ENCODE results near the gene TMPRSS2. TPM values are rescaled to one million over a fixed set of nuclear protein-coding genes. Genes with fewer than 3 reads are reported as not detected.

TMPRSS2 gene
- total RNA-seq, 1 donor from 2014 or later, result 0.99 TPM

- Histone ChIP-seq H3K36me3 (no peaks in the 10 kb centered on the region), H3K4me3 (no peak overlapping the region), H3K27me3 (peaks cover 43% of the 10 kb centered on the region), H2AFZ (replicated peaks) (no peak overlapping the region), H3F3A (ENCODE audit: low read depth) (no peaks in the 10 kb centered on the region), H3K9me3 (ENCODE audit: low read depth) (no peaks in the 10 kb centered on the region), H3K9ac (no peak overlapping the region), H3K4me2 (no peak overlapping the region), H3K4me1 (no peaks in the 10 kb centered on the region), H4K20me1 (ENCODE audit: low read depth) (no peaks in the 10 kb centered on the region), H3K79me2 (ENCODE audit: low read depth) (no peaks in the 10 kb centered on the region), H3K27ac (no peak overlapping the region)
- H3K27ac Mint-ChIP-seq, result no peak overlapping the region
- no peak for TF ChIP-seq CTCF (IDR thresholded peaks at IDR 0.05)
- no peak for TF ChIP-seq EZH2 (IDR thresholded peaks at IDR 0.05)
- no peak for TF ChIP-seq EZH2phosphoT487 (IDR thresholded peaks at IDR 0.05)
- no peak overlapping the region for H3K4me3 Mint-ChIP-seq
- peaks cover 16% of the 10 kb centered on the region for H3K27me3 Mint-ChIP-seq (ENCODE audit: insufficient read depth, low read depth)
- H3K36me3 Mint-ChIP-seq, result peaks cover 2% of the 10 kb centered on the region
- no peak for DNase-seq (ENCODE audit: low spot score)
- H3K4me1 Mint-ChIP-seq, result peaks cover 2% of the 10 kb centered on the region
- H3K9me3 Mint-ChIP-seq, result no peaks in the 10 kb centered on the region
Observed at GRCh38 chr21:41429925-41430491, 78.0 kb downstream of the TMPRSS2 start.

GRCh38 chr21:41429305-41429704, 78.7 kb downstream of the TMPRSS2 start:
- Mint-ChIP-seq H3K36me3 (peaks cover 3% of the 10 kb centered on the region), H3K27ac (no peak overlapping the region)

GRCh38 chr21:41428847-41429246, 79.1 kb downstream of the TMPRSS2 start:
- Mint-ChIP-seq H3K27me3 (ENCODE audit: insufficient read depth, low read depth) (peaks cover 16% of the 10 kb centered on the region), H3K27ac (no peak overlapping the region), H3K9me3 (no peaks in the 10 kb centered on the region), H3K4me1 (peaks cover 2% of the 10 kb centered on the region), H3K4me3 (no peak overlapping the region), H3K36me3 (peaks cover 3% of the 10 kb centered on the region)
- no peaks in the 10 kb centered on the region for H3F3A ChIP-seq (ENCODE audit: low read depth)
- no peak overlapping the region for H3K4me3 ChIP-seq
- H3K36me3 ChIP-seq, result no peaks in the 10 kb centered on the region
- H3K9ac ChIP-seq, result no peak overlapping the region
- H2AFZ ChIP-seq (replicated peaks), result no peak overlapping the region
- no peak overlapping the region for H3K4me2 ChIP-seq
- no peak for DNase-seq (ENCODE audit: low spot score)
- H3K9me3 ChIP-seq (ENCODE audit: low read depth), result no peaks in the 10 kb centered on the region
- H3K4me1 ChIP-seq, result no peaks in the 10 kb centered on the region
- TF ChIP-seq EZH2 (IDR thresholded peaks at IDR 0.05), result no peak
- TF ChIP-seq EZH2phosphoT487 (IDR thresholded peaks at IDR 0.05), result no peak
- TF ChIP-seq CTCF (IDR thresholded peaks at IDR 0.05), result no peak
- no peak overlapping the region for H3K27ac ChIP-seq
- H3K79me2 ChIP-seq (ENCODE audit: low read depth), result no peaks in the 10 kb centered on the region
- no peaks in the 10 kb centered on the region for H4K20me1 ChIP-seq (ENCODE audit: low read depth)
- peaks cover 50% of the 10 kb centered on the region for H3K27me3 ChIP-seq

More at GRCh38 chr21:41429305-41429704, 78.7 kb downstream of the TMPRSS2 start:
- H2AFZ ChIP-seq (replicated peaks), result no peak overlapping the region
- H3K27ac ChIP-seq, result no peak overlapping the region
- no peak overlapping the region for H3K9ac ChIP-seq
- TF ChIP-seq EZH2phosphoT487 (IDR thresholded peaks at IDR 0.05) (no peak), CTCF (IDR thresholded peaks at IDR 0.05) (no peak)
- H3K79me2 ChIP-seq (ENCODE audit: low read depth), result no peaks in the 10 kb centered on the region
- no peaks in the 10 kb centered on the region for H3K4me1 ChIP-seq
- peaks cover 16% of the 10 kb centered on the region for H3K27me3 Mint-ChIP-seq (ENCODE audit: insufficient read depth, low read depth)
- H3K4me3 Mint-ChIP-seq, result no peak overlapping the region
- H3K27me3 ChIP-seq, result peaks cover 50% of the 10 kb centered on the region
- H3K4me1 Mint-ChIP-seq, result peaks cover 2% of the 10 kb centered on the region
- no peaks in the 10 kb centered on the region for H3K36me3 ChIP-seq
- H4K20me1 ChIP-seq (ENCODE audit: low read depth), result no peaks in the 10 kb centered on the region
- H3F3A ChIP-seq (ENCODE audit: low read depth), result no peaks in the 10 kb centered on the region
- no peak overlapping the region for H3K4me2 ChIP-seq
- H3K4me3 ChIP-seq, result no peak overlapping the region
- no peaks in the 10 kb centered on the region for H3K9me3 ChIP-seq (ENCODE audit: low read depth)
- H3K9me3 Mint-ChIP-seq, result no peaks in the 10 kb centered on the region
- DNase-seq (ENCODE audit: low spot score), result no peak
